ENCODE measurements around the gene HHAT.

DNA sequence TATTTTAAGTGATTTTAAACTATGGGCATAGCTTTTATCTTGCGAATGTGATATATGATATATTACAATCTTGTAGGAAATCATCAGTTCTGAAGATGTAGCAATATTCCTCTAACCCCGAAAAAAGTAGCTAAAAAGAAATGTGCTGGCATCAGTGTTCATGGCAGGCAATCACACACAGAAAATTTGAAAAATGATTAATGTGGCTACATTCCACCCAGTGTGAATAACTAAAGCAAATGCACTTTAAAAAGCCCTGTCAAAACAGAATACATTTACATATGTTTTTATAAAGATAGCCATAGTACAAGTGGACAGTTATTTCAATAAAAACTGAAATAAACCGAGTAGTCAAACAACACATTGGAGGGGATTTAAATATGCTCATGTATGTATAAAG is 260.2 kb downstream of the HHAT start:
- TF ChIP-seq YY1 (IDR thresholded peaks at IDR 0.05; ENCODE audit: insufficient read depth, insufficient read length) (no peak), ZNF274 (IDR thresholded peaks at IDR 0.05; ENCODE audit: low read depth, low read length) (no peak), SUZ12 (IDR thresholded peaks at IDR 0.05; ENCODE audit: extremely low read depth, insufficient read depth, insufficient read length) (no peak)
